Osteoblast (primary cell): ENCODE measurements around the gene GNB5. TPM values are rescaled to one million over a fixed set of nuclear protein-coding genes. Genes with fewer than 3 reads are reported as not detected.

ENCODE experiments used
- DNase-seq: peaks from one replicate; pipeline ENCODE4 v3.0.0; 2011; ENCODE audit warnings: low spot score, mixed read lengths; ENCODE audit not compliant: insufficient read length; ENCODE audit errors: missing footprints
- H2AFZ ChIP-seq: 2 replicates; pipeline ENCODE4 v1.6.0; 2011; ENCODE audit warnings: mild to moderate bottlenecking, low read length
- H3K27ac ChIP-seq: 2 replicates; pipeline ENCODE4 v1.5.1; 2011; ENCODE audit warnings: mild to moderate bottlenecking, low read depth, low read length, moderate library complexity
- H3K27me3 ChIP-seq: 2 replicates; pipeline ENCODE4 v1.6.0; 2012; ENCODE audit warnings: mild to moderate bottlenecking, control low read depth, inconsistent platforms, low read length, moderate library complexity; ENCODE audit not compliant: insufficient read depth
- H3K36me3 ChIP-seq: 2 replicates; pipeline ENCODE4 v1.5.1; 2011; ENCODE audit warnings: mild to moderate bottlenecking, low read length, control low read depth, moderate library complexity; ENCODE audit not compliant: insufficient read depth
- H3K4me1 ChIP-seq: 2 replicates; pipeline ENCODE4 v1.5.1; 2011; ENCODE audit warnings: mild to moderate bottlenecking, low read length, control low read depth, moderate library complexity; ENCODE audit not compliant: insufficient read depth
- H3K4me2 ChIP-seq: 2 replicates; pipeline ENCODE4 v1.6.0; 2011; ENCODE audit warnings: mild to moderate bottlenecking, low read length; ENCODE audit not compliant: insufficient read depth
- H3K4me3 ChIP-seq: fragments of 200-600 bp; sonication (generic); 3 replicates; pipeline ENCODE4 v1.5.1; 2012; ENCODE audit warnings: mild to moderate bottlenecking, low read length, inconsistent platforms; ENCODE audit not compliant: insufficient read depth
- H3K79me2 ChIP-seq: 2 replicates; pipeline ENCODE4 v1.6.0; 2012; ENCODE audit warnings: mild to moderate bottlenecking, low read length, control low read depth, inconsistent platforms; ENCODE audit not compliant: insufficient read depth
- H3K9me3 ChIP-seq: 2 replicates; pipeline ENCODE4 v1.5.1; 2011; ENCODE audit warnings: low read depth, low read length, control low read depth
- H4K20me1 ChIP-seq: 2 replicates; pipeline ENCODE4 v1.6.0; 2012; ENCODE audit warnings: mild to moderate bottlenecking, low read length, control low read depth; ENCODE audit not compliant: insufficient read depth
- total RNA-seq: library from RNA; depleted of rRNA; stranded (reverse); fragments of >200 nt; gene quantifications from 2 replicates; pipeline ENCODE4 v1.2.3, GENCODE V29; 2012
- TF ChIP-seq, protein P1 (sequence below): IDR thresholded peaks from 2 replicates; pipeline ENCODE4 v1.5.1; 2011; ENCODE audit warnings: mild to moderate bottlenecking, low read depth, low read length, moderate library complexity; ENCODE audit errors: extremely low read depth

Gene GNB5
- total RNA-seq, 1 donor, result 26.4 TPM

DNA sequence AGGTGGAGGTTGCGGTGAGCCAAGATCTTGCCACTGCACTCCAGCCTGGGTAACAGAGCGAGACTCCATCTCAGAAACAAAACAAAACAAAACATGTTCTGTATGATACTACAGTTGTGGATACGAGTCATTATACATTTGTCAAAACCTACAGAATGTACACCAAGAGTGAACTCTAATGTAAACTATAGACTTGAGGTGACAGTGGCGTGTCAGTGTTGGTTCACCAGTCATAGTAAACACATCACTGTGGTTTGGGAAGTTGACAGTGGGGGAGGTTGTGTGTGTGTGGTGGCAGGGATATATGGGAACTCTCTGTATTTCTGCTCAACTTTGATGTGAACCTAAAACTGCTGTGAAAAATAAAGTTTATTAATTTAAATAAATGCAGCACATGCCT lies 33.0 kb upstream of the GNB5 start:
- DNase-seq, result no peak
- Histone ChIP-seq H3K4me1 (no peaks in the 10 kb centered on the region), H3K4me2 (no peak overlapping the region), H3K4me3 (no peak overlapping the region), H2AFZ (no peak overlapping the region), H3K27me3 (no peaks in the 10 kb centered on the region), H4K20me1 (no peaks in the 10 kb centered on the region), H3K27ac (no peak overlapping the region), H3K36me3 (no peaks in the 10 kb centered on the region), H3K79me2 (no peaks in the 10 kb centered on the region), H3K9me3 (no peaks in the 10 kb centered on the region)
- TF ChIP-seq, protein P1, sequence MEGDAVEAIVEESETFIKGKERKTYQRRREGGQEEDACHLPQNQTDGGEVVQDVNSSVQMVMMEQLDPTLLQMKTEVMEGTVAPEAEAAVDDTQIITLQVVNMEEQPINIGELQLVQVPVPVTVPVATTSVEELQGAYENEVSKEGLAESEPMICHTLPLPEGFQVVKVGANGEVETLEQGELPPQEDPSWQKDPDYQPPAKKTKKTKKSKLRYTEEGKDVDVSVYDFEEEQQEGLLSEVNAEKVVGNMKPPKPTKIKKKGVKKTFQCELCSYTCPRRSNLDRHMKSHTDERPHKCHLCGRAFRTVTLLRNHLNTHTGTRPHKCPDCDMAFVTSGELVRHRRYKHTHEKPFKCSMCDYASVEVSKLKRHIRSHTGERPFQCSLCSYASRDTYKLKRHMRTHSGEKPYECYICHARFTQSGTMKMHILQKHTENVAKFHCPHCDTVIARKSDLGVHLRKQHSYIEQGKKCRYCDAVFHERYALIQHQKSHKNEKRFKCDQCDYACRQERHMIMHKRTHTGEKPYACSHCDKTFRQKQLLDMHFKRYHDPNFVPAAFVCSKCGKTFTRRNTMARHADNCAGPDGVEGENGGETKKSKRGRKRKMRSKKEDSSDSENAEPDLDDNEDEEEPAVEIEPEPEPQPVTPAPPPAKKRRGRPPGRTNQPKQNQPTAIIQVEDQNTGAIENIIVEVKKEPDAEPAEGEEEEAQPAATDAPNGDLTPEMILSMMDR, result no peak

DNA sequence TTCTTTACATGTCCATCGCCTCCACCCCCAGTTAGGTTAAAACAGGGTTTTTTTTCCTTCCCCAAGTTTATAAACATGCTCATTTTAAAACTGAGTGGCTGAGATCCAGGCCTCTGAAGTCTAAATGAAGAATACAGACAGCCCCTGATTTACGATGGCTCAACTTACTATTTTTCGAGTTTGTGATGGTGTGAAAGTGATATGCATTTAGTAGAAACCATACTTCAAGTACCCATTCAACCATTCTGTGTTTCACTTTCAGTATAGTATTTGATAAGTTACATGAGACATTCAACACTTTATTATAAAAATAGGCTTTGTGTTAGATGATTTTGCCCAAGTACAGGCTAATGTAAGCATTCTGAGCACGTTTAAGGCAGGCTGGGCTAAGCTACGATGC lies 30.5 kb upstream of the GNB5 start:
- no peaks in the 10 kb centered on the region for H3K36me3 ChIP-seq
- TF ChIP-seq, protein P1, result no peak
- H2AFZ ChIP-seq, result no peak overlapping the region
- no peak for DNase-seq
- H3K9me3 ChIP-seq, result no peaks in the 10 kb centered on the region
- H3K4me1 ChIP-seq, result no peaks in the 10 kb centered on the region
- H3K27me3 ChIP-seq, result no peaks in the 10 kb centered on the region
- H3K4me2 ChIP-seq, result no peak overlapping the region
- no peaks in the 10 kb centered on the region for H4K20me1 ChIP-seq
- H3K79me2 ChIP-seq, result no peaks in the 10 kb centered on the region
- no peak overlapping the region for H3K27ac ChIP-seq
- H3K4me3 ChIP-seq, result no peak overlapping the region

DNA sequence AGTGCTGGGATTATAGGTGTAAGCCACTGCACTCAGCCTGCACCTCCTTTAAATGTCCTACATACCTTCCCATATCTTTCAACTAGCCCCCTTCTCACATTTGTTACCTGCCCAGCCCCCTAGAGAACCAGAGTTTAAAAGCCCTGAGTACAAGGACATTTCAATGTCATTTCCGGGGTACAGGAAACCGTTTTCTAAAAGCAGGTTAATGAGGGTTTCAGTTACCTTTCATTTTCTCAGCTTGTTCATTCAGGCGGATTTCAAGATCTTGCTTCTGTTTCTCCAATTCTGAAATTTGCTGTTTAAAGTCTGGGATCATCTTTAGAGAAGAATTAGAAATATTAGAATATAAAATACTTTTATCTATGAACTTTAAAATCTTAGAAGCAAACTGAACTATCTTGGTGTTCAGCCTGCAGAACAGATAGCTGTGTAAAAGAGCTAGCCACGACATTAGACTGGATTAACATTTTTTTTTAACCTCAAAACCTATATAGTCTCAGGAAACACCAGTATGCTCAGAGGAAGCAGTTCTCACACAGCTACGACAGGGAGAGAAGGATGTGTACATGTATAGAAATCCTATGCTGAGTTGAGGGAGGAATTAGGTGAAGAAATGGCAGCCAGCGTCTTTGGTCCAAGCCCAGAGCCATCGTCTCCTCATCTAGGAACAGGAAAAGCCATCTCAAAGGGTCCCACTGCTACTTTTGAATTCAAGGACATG lies 29.9 kb upstream of the GNB5 start:
- no peaks in the 10 kb centered on the region for H4K20me1 ChIP-seq
- no peak overlapping the region for H3K4me2 ChIP-seq
- no peaks in the 10 kb centered on the region for H3K4me1 ChIP-seq
- no peak for DNase-seq
- no peak overlapping the region for H3K27ac ChIP-seq
- no peaks in the 10 kb centered on the region for H3K36me3 ChIP-seq
- no peak overlapping the region for H2AFZ ChIP-seq
- H3K79me2 ChIP-seq, result no peaks in the 10 kb centered on the region
- no peaks in the 10 kb centered on the region for H3K27me3 ChIP-seq
- TF ChIP-seq, protein P1, result no peak
- H3K4me3 ChIP-seq, result no peak overlapping the region
- no peaks in the 10 kb centered on the region for H3K9me3 ChIP-seq

DNA sequence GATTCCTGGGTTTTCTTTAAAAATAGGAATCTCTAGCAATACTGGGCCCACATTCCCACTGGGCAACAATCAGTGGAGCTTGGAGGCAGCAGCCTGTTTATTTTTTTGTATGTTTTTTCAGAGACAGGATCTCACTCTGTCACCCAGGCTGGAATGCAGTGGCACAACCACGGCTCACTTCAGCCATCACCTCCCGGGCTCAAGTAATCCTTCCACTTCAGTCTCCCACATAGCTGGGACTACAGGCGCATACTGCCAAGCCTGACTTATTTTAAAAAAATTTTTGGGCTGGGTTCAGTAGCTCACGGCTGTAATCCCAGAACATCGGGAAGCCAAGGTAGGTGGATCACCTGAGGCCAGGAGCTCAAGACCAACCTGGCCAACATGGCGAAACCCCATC lies 29.1 kb upstream of the GNB5 start:
- TF ChIP-seq, protein P1, result no peak
- no peaks in the 10 kb centered on the region for H4K20me1 ChIP-seq
- H3K27ac ChIP-seq, result no peak overlapping the region
- H3K27me3 ChIP-seq, result no peaks in the 10 kb centered on the region
- H2AFZ ChIP-seq, result no peak overlapping the region
- no peak for DNase-seq
- H3K4me1 ChIP-seq, result no peaks in the 10 kb centered on the region
- H3K36me3 ChIP-seq, result no peaks in the 10 kb centered on the region
- H3K79me2 ChIP-seq, result no peaks in the 10 kb centered on the region
- H3K4me3 ChIP-seq, result no peak overlapping the region
- H3K4me2 ChIP-seq, result no peak overlapping the region
- no peaks in the 10 kb centered on the region for H3K9me3 ChIP-seq
